NCI-H187 (cell line): ENCODE data around the gene ZDHHC11B.
"Not testable (repeated sequence)": the region's sequence is repeated elsewhere in the genome, so short reads cannot be mapped to it uniquely, and the experiment has no call there.

Source experiments
- DNase-seq, 2 experiments: peaks; one replicate each; lab custom pipeline; 2025; lab: John Stamatoyannopoulos, UW

Gene ZDHHC11B

DNA sequence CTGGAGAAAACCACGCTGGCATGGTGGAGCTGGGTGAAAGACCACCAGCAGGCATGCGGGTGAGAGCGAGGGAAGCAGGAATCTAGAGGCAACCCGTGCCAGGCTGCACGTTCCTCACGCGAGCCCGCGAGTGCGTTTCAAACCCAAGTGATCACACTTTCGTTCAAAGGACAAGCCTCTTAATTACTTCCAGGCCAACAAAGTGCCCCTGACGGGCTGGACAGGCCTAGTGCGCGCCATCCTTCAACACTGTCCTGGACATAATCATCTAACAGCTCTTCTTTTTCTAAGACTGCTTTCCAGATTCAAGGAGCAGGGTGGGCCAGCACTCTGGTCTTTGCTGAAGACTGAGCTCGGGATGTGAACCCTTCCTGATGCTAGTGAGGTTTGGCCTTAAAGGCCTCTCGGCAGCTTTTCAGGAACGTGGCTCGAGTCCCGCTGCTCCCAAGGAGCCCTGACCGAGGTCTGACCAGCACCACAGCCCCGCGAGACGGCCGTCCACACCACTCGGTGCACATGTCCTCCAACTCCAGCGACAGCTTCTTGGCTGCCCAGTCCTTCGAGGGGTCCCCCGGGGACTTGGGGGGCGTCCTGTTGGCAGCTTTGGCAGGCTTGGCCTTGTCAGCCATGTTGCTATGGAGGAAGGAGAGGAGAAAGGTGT is 14.9 kb downstream of the ZDHHC11B start:
- not testable (repeated sequence) for DNase-seq

DNA sequence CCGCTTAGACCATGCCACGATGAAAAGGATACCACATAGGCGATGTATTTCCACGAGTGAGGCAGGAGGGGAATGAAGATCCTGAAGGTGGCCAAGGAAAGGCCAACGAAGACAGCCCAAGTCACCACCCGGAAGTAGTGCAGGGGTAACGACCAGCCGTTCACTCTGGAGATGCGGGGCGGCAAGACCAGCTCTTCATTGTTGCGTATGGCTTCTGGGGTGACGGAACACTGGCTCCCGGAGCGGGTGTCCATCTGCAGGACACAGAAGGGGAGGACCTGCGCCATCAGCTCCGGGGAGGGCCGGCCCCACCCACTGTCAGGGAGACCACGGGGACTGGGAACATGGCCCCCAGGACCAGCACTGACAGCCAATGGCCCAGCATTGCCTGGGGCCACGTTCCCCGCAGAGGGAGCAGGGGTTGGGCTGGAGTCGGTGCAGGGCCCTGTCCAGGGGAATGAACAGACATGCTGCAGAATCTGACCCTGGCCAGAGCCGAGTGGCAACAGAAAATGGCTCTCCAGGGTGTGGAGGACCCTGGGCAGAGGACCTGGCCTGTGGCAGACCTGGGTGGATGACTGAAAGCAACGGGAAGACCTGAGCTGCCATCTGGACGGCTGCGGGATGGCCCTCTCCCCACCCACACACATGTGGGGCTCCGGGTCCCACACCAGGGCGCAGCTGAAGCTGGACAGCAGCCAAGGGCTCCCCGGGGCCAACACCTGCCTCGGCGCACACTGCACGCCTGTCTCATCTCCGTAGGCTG is 17.7 kb downstream of the ZDHHC11B start:
- no peak for DNase-seq

DNA sequence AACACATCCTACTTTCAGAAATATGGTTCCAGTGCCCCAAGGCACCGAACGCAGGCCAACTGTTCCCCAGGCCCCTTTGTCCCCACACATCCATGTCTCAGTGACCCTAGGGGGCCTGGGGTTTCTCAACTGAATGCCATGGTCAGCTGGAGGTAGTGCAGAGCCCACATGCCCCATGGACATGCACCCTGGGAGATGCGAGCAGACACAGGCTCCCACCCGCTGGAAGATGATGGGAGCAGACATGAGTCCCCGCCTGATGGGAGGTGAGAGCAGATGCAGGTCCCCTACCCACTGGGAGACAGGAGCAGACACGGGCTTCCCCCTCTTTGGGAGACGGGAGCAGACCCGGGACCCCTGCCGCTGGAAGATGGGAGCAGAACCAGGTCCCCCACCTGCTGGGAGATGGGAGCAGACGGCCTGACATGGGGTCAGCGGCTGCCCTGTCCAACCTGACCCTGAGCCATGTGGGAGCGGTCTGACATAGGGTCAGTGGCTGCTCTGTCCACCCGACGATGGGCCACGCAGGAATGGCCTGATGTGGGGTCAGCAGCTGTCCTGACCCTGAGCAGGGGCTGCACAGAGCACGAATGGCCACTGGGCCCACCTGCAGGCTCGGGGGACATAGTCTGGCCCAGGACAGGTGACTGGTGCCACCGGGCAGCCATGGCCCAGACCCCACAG is 18.4 kb downstream of the ZDHHC11B start:
- DNase-seq: no peak

DNA sequence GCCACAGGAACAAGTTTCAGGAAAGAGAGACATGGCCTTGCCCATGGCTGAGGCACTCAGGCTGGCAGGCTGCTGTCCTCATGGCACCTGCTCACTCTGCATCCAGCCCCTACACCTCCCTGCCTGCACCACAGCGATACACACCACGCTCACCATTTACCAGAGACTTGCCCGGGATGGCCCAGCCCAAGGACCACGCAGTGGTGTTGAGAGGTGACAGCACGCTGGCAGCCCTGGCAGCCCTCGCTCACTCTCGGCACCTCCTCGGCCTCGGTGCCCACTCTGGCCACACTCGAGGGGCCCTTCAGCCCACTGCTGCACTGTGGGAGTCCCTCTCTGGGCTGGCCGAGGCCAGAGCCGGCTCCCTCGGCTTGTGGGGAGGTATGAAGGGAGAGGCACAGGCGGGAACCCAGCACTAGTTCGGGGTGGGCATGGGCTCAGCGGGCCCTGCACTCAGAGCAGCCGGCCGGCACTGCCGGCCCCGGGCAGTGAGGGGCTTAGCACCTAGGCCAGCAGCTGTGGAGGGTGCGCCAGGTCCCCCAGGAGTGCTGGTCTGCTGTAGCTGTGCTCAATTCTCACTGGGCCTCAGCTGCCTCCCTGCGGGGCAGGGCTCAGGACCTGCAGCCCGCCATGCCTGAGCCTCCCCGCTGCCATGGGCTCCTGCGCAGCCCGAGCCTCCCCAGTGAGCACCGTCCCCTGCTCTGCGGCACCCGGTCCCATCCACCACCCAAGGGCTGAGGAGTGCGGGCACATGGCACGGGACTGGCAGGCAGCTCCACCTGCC is 20.3 kb downstream of the ZDHHC11B start:
- DNase-seq: no peak

DNA sequence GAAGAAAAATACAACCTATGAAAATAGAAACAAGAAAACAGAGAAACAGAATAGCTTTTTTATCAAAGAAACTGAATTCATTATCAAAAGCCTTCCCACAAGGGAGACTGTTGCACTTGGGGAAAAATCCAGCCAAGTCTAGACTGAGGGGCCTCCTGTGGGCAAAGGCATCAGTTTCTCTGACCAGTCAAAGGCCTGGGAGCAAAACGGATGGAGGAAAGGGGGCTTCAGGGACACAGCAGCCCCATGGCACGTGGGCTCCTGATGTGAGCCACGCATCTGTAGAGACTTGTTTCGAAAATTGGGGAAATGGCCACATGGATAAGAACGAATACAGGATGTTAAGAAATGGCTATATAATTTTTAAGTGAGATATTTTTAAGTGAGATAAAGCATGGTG is 21.1 kb downstream of the ZDHHC11B start:
- no peak for DNase-seq

DNA sequence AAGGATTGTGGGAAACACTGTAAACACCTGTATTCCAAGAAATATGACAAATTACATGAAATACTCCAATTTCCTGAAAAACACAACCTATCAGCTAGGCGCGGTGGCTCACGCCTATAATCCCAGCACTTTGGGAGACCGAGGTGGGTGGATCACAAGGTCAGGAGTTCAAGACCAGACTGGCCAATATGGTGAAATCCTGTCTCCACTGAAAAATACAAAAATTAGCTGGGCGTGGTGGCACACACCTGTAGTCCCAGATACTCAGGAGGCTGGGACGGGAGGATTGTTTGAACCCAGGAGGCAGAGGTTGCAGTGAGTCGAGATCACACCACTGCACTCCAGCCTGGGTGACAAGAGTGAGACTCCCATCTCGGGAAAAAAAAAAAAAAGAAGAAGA is 21.5 kb downstream of the ZDHHC11B start:
- DNase-seq: not testable (repeated sequence)

DNA sequence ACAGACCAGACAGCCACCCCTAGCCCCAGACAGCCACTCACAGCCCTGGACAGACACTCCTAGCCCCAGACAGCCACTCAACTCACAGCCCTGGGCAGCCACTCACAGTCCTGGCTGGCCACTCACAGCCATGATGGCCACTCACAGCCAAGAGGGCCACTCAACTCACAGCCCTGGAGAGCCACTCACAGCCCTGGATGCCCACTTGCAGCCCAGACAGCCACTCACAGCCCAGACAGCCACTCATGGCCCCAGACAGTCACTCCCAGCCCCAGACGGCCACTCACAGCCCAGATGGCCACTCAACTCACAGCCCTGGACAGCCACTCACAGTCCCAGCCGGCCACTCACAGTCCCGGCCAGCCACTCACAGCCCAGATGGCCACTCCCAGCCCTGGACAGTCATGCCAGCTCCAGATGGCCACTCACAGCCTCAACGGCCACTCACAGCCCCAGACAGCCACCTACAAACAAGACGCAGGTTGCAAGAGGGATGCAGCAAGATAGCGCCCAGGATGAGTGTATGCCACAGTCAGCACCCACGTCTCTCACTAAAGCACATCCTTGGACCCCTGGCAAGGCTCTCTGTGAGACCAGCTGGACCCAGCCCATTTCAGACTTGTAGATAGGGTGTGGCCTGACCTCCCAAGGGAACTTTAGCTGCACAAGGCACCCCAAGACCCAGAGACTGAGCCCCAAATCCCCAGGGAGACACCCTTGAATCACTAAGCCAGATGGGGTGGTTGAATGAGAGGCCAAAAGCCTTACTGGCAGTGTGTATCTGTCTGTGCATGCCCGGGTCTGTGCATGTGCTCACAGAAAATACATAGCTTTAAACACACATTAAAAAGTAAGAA is 22.4 kb downstream of the ZDHHC11B start:
- DNase-seq: peak; percentile 30 to 53

DNA sequence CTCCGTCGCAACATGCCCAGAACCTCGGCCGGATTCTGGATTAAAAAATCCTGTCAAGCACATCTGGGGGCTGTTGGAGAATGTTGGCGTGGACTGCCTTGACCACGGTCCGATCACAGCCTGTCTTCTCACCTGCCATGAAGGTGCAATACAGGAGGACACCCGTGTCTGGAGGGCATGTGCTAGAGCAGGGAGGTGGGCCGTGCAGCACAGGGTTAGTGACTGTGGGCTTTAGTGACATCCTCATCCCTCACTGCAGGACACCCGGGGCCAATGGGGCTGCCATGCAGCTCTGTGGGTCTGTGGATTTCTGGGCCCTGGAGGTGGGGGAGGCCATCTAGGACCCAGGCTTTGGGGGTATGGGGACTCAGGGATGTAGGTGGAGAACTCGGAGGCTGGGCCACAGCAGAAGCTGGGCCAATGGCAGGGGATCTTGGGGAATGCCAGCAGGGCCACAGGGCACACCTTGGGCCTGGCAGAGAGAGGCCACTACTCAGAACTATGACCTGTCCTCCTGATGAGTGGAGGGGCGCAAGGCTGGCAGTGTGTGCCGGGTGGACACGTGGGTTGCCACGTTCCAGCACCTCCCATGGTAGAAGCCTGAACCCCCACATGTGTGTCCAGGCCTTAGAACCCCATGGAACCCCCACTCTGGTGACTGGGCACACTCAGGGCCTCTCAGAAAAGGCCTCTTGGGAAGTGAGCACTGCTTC is 23.3 kb downstream of the ZDHHC11B start:
- no peak for DNase-seq

DNA sequence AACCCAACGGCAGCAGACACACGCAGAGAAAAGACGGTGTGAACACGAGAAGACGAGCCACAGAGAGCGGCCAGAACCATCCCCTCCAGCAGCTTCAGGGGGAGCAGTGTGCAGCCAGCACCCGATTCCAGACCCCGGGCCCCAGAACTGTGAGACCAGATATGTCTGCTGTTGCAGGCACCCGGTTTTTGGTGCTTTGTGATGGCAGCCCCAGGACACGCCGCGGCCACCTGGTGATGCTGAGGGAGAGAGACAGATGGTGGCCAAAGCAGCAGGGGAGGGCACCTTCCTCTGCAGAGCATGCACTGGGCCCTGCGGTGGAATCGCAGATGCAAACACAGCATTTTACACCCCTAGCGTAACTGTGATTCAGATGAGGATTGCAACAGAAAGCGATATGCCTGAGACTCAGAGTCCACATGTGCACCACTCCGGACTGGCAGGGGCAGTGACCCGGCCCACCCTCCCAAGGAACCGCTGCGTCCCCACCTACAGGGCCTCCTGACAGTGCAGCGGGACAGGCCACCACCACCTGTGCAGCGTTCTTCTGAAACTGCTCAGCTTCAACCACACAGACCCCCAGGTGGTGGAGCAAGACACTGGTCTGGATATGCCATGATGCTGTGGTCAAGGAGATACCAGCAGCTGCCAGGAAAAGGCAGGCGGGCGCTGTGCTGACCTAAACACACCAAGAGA is 24.0 kb downstream of the ZDHHC11B start:
- no peak for DNase-seq

DNA sequence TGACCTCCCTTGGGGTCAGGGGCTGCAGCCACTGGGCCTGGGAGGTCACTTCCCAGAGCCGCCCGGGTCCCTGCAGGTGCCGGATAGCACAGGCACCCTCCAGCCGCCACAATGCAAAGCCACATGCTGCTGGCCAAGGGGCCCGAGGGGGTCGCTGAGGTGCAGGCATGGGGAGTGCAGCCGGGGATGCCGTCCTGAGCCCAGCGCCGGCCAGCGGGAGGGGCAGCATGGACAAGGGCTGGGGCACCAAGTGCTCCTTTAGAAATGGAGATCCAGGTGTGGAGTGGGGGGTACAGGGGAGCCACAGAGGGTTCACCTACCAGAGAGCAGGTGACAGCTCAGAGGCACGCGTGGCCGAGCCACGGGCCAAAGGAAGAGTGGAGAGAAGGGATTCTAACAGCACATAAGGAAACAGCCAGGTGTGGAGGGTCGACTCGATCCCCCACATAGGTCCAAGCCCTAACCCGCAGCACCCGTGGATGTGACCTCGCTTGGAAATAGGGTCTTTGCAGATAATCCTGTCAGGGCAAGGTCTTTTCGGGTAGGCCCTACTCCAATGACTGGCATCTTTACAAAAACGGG is 24.7 kb downstream of the ZDHHC11B start:
- DNase-seq: no peak

DNA sequence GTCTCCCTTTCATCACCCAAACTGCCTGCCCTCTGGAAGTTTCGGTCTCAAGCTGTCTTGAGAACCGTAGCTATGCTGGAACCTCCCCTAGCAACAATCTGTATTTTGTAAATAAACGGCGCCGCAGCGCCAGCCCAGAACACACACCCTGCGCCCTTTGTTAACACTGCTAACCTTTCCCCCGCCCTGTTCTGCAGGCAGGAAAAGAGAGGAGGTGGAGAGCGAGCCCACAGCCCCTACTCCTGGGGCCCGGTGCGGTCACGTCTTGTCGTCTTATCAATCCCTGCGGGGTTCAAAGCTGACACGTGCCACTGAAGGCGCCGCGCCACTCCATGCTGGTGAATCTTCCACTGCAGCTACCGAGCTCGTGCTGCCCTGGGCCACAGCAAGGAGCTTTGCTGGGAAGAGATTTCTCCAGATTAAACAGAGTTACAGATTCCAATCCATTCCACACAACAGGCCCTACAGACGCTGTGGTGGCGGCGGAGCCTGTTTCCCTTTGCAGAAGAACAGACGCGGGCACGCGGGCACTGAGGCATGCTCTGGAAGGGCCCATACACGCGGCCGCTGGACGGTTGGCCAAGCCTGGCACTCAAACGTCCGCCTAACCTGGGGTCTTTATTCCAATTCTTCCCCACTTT is 25.3 kb downstream of the ZDHHC11B start:
- DNase-seq: no peak

DNA sequence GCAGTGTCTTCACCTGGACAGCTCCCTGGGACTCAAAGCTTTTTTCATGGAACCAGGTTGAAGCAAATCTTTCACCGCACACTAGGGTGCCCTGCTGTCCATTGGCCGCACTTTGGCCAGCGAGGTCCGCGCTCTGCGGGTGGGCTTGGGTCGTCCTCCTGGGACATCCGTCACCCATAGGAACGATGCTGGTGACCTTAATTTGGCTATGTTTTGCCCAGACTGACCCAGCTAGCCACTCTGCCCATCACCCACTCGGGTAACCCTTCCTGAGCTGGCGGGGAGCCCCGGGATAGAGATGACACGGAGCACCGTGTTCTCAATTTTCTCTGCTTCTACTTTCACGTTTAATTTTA is 25.9 kb downstream of the ZDHHC11B start:
- DNase-seq: no peak

DNA sequence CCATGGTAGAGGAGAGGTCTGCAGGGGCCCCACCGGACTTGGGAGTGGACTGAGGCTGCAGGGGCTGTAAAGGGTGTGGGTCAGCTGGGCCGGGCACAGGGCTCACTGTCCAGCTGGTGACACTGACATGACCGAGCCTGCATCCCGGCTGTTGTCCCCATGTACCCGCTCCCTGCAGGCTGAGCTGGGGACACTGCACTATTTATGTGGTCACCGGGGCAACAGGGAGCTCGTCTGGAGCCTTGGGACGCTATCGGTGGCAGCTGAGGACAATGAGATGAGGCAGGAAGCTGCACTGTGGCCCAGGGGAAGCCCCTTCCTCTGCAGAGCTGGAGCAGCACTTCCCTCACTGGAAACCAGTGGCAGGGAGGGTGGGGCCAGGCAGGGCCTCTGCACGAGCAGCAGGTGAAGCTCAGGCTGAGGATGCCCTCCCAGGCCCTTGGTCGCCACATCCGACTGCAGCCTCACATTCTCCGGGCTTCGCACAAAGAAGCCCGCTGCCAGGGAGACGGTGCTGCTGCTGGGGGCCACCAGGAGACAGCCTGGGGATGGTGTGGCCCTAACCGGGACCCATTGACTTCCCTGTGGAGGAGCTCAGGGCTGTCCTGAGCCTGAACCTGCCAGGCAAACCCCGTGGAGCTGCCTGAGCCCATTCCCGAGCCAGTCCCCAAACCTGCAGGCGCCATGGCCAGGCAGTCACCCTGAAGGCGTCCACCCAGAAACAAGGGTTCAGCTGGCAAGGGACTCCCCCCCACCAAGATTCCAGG is 26.4 kb downstream of the ZDHHC11B start:
- no peak for DNase-seq

DNA sequence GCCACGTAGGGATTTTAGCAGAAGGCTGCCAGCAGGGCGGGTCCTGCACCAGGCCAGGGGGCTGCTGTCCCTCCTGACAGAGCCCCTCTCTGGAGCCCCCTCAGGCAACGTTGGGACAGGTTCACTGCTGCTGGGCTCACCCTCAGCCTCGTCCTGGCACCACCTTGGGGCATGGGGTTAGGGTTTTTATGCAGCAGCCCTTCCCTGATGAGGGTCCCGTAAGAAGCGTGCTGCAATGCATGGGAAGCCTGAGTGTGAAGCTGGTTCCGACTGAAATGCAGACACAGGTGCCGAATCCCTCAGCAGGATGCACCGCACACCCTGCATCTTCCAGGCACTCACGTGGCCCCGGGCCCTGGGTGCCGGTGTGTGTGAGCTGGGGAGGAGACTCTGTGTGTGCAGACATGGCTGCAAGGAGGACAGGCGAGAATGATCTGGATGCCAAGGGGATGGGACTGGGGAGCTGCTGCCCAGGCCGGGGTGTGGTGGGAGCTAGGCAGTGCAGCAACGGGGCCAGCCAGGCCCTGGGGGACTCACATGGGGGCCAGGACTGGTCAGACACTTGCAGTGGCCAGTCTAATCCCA is 27.1 kb downstream of the ZDHHC11B start:
- no peak for DNase-seq

DNA sequence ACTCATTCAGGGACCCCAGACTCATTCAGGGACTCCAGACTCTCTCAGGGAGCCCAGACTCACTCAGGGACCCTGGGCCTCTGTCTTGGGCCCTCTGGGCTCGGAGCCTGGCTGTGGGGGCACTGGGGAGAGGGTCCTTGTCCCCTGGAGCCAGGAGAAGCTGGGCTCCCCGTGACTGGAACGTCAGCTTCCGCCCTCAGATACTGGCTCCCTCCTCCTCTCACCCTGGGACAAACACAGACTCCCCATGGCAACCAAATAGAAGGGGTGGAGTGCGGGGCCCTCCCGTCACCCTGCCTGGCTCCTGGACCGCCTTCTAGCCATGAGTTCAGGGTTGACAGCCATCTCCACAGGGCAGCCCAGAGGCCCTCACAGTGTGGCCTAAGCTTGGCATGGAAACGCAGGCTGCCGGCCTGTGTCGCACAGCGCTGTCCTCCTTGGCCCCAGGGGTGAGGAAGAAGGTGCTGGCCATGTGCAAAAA is 27.6 kb downstream of the ZDHHC11B start:
- DNase-seq: no peak

DNA sequence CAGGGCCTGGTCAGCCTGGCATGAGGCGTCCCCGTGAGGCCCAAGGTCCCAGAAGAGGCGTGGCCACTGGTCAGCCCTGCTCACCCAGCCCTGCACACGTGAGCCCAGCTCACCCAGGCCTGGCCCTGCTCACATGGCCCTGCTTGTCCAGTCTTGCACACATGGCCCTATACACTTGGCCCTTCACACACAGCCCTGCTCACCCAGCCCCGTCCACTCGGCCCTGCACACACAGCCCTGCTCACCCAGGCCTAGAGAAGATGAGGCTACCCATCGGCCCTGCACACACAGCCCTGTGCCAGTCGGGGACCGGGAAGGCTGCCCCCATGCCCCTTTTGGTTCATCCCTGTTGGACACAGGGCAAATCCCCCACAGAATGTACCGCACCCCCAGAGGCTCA is 28.4 kb downstream of the ZDHHC11B start:
- DNase-seq: no peak

DNA sequence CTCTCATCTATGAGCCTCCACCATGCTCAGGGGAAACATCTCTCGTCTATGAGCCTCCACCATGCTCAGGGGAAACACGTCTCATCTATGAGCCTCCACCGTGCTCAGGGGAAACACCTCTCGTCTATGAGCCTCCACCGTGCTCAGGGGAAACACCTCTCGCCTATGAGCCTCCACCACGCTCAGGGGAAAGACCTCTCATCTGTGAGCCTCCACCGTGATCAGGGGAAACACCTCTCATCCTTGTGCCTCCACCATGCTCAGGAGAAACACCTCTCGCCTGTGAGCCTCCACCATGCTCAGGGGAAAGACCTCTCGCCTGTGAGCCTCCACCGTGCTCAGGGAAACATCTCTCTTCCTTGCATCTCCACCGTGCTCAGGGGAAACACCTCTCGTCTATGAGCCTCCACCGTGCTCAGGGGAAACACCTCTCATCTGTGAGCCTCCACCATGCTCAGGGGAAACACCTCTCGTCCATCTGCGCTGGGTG is 30.3 kb downstream of the ZDHHC11B start:
- DNase-seq: not testable (repeated sequence)
